MM.1S (cell line): ENCODE data around the gene ETV2.

Experiments
- EZH2 ChIP-seq: fragments of 300-600 bp; sonication (generic); optimal IDR thresholded peaks from 2 replicates; pipeline ENCODE3; 2017; ENCODE audit warnings: low read depth, mild to moderate bottlenecking, antibody characterized with exemption, low read length, mixed read lengths
- TF ChIP-seq, protein P1 (sequence below): fragments of 300-600 bp; sonication (generic); IDR thresholded peaks from 2 replicates; pipeline ENCODE4 v1.5.1; 2016; ENCODE audit warnings: antibody characterized with exemption, low read length, mixed read lengths

DNA sequence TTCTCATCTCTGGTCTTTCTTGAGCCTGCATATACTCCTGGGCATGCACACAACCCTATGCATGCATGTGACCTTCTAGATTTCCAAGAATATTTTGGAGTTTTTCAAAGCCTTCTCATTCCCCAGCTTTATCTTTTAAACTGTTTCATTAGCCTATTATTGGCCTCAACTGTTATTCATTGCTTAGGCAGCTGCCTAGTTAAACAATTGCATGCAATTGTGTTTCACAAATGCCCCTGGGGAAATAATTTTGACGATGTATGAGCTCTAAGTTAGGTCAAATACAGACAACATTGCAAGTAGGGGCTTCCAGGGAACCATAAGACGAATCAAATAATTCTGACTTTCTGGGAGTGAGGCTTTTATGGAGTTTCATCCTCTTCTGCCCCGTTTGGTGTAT, 22.4 kb downstream of the ETV2 start:
- TF ChIP-seq, protein P1, sequence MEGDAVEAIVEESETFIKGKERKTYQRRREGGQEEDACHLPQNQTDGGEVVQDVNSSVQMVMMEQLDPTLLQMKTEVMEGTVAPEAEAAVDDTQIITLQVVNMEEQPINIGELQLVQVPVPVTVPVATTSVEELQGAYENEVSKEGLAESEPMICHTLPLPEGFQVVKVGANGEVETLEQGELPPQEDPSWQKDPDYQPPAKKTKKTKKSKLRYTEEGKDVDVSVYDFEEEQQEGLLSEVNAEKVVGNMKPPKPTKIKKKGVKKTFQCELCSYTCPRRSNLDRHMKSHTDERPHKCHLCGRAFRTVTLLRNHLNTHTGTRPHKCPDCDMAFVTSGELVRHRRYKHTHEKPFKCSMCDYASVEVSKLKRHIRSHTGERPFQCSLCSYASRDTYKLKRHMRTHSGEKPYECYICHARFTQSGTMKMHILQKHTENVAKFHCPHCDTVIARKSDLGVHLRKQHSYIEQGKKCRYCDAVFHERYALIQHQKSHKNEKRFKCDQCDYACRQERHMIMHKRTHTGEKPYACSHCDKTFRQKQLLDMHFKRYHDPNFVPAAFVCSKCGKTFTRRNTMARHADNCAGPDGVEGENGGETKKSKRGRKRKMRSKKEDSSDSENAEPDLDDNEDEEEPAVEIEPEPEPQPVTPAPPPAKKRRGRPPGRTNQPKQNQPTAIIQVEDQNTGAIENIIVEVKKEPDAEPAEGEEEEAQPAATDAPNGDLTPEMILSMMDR, result no peak
- TF ChIP-seq EZH2, result no peak
